GM18511 (cell line): Measurements from ENCODE around the gene ARL16.
A peak's percentile ranks its signal among the peaks of the same experiment; 100 is the strongest.

Experiments used
- ATAC-seq: cut with Tn5 transposase; IDR thresholded peaks from one replicate; pipeline ENCODE4 v1.9.1; 2021; ENCODE audit warnings: mild to moderate bottlenecking, moderate library complexity; ENCODE audit not compliant: unreplicated experiment

Gene ARL16

GRCh38 chr17:81673561-81674258, 9.9 kb downstream of the ARL16 start:
- ATAC-seq, result no peak

GRCh38 chr17:81672954-81673353, 10.6 kb downstream of the ARL16 start:
- no peak for ATAC-seq

- no peak for ATAC-seq
Observed at GRCh38 chr17:81672504-81672903, 11.1 kb downstream of the ARL16 start.

- ATAC-seq, result no peak
Observed at GRCh38 chr17:81667754-81668153, 15.8 kb downstream of the ARL16 start.

GRCh38 chr17:81666342-81667191, 17.0 kb downstream of the ARL16 start, which contains the start of the genes CCDC137 and OXLD1:
Gene CCDC137, plus strand, starts transcription at chr17:81666737. Its CDS starts 30 bp downstream, at chr17:81666767.
Gene OXLD1, minus strand, starts transcription at chr17:81666605. Its CDS starts 28 bp downstream, at chr17:81666577.
- peak; percentile 92 for ATAC-seq

- peak; percentile 11 for ATAC-seq
Observed at GRCh38 chr17:81666092-81666341, 17.6 kb downstream of the ARL16 start.

GRCh38 chr17:81665205-81666091, 18.1 kb downstream of the ARL16 start:
- ATAC-seq, result peak; percentile 28

- ATAC-seq, result no peak
Observed at GRCh38 chr17:81664051-81664470, 19.5 kb downstream of the ARL16 start.

- no peak for ATAC-seq
Observed at GRCh38 chr17:81662002-81662401, 21.6 kb downstream of the ARL16 start.

GRCh38 chr17:81660441-81660840, 23.2 kb downstream of the ARL16 start:
- no peak for ATAC-seq

- no peak for ATAC-seq
Observed at GRCh38 chr17:81659038-81659437, 24.6 kb downstream of the ARL16 start.

GRCh38 chr17:81656835-81657234, 26.8 kb downstream of the ARL16 start:
- ATAC-seq, result no peak

- no peak for ATAC-seq
Observed at GRCh38 chr17:81656118-81656743, 27.4 kb downstream of the ARL16 start, which contains the start of gene PDE6G. Gene PDE6G, minus strand, starts transcription at chr17:81656542. Its CDS starts 3,237 bp downstream, at chr17:81653305.

- ATAC-seq, result no peak
Observed at GRCh38 chr17:81655378-81656117, 28.0 kb downstream of the ARL16 start.

GRCh38 chr17:81652906-81653771, 30.5 kb downstream of the ARL16 start:
- no peak for ATAC-seq

GRCh38 chr17:81651692-81652091, 31.9 kb downstream of the ARL16 start:
- no peak for ATAC-seq

- no peak for ATAC-seq
Observed at GRCh38 chr17:81650951-81651350, 32.6 kb downstream of the ARL16 start.

- ATAC-seq, result no peak
Observed at GRCh38 chr17:81648707-81649085, 34.9 kb downstream of the ARL16 start.
